VCaP (cell line): ENCODE measurements around the gene YIPF1.
A peak's percentile ranks its signal among the peaks of the same experiment; 100 is the strongest.

ENCODE experiments used
- H3K27ac ChIP-seq: fragments of 450-650 bp; 2 replicates; pipeline ENCODE4 v1.5.1; 2017
- CTCF ChIP-seq: fragments of 450-650 bp; conservative IDR thresholded peaks from 2 replicates; pipeline ENCODE4 v1.5.1; 2017; ENCODE audit warnings: mild to moderate bottlenecking, moderate library complexity

Gene YIPF1

GRCh38 chr1:53837646-53837923 is 52.0 kb downstream of the YIPF1 start:
- no peak for TF ChIP-seq CTCF
- H3K27ac ChIP-seq = peak overlapping the region; percentile 99

- no peak overlapping the region; the same call in 1 of the 2 replicates for H3K27ac ChIP-seq
These were observed 54.1 kb downstream of the YIPF1 start for GRCh38 chr1:53835491-53835890.

GRCh38 chr1:53834776-53835175 is 54.8 kb downstream of the YIPF1 start:
- no peak overlapping the region for H3K27ac ChIP-seq
- no peak for TF ChIP-seq CTCF

More at GRCh38 chr1:53835491-53835890, 54.1 kb downstream of the YIPF1 start:
- TF ChIP-seq CTCF = no peak

GRCh38 chr1:53833393-53833792 is 56.2 kb downstream of the YIPF1 start:
- H3K27ac ChIP-seq = no peak overlapping the region
- no peak for TF ChIP-seq CTCF

GRCh38 chr1:53826367-53826766 is 63.2 kb downstream of the YIPF1 start:
- peak; percentile 66 for TF ChIP-seq CTCF
- no peak overlapping the region for H3K27ac ChIP-seq

- TF ChIP-seq CTCF = no peak
- H3K27ac ChIP-seq = no peak overlapping the region
These were observed 64.3 kb downstream of the YIPF1 start for GRCh38 chr1:53825306-53825705.

- H3K27ac ChIP-seq = no peak overlapping the region
- TF ChIP-seq CTCF = no peak
These were observed 66.7 kb downstream of the YIPF1 start for GRCh38 chr1:53822931-53823330.

GRCh38 chr1:53821380-53821779 is 68.2 kb downstream of the YIPF1 start:
- TF ChIP-seq CTCF = peak; percentile 40
- no peak overlapping the region for H3K27ac ChIP-seq
